Measurements from ENCODE around the gene PKD1. TPM values are rescaled to one million over a fixed set of nuclear protein-coding genes. Genes with fewer than 3 reads are reported as not detected.

The PKD1 gene
- polyA plus RNA-seq, 1 donor from 2014 or later: 176 TPM

- no peaks in the 10 kb centered on the region for H3K36me3 ChIP-seq (ENCODE audit: insufficient read depth, low read length)
- H3K27me3 ChIP-seq (ENCODE audit: insufficient read depth, low read depth, low read length): no peaks in the 10 kb centered on the region
- no peak overlapping the region for H3K27ac ChIP-seq (ENCODE audit: low read length)
- H3K4me2 ChIP-seq (ENCODE audit: low read length): no peak overlapping the region
- H3K9me2 ChIP-seq (ENCODE audit: insufficient read depth, low read length): no peaks in the 10 kb centered on the region
- H4K20me1 ChIP-seq (ENCODE audit: insufficient read depth): no peaks in the 10 kb centered on the region
- H3K79me2 ChIP-seq (replicated peaks; ENCODE audit: insufficient read depth, low read length): no peaks in the 10 kb centered on the region
- no peaks in the 10 kb centered on the region for H3K9me3 ChIP-seq (ENCODE audit: low read length)
- H3K4me3 ChIP-seq (ENCODE audit: low read length): no peak overlapping the region
- TF ChIP-seq SMC3 (conservative IDR thresholded peaks at IDR 0.05; ENCODE audit: poor library complexity) (no peak), MXI1 (conservative IDR thresholded peaks at IDR 0.05; ENCODE audit: poor library complexity, severe bottlenecking) (no peak), EZH2 (IDR thresholded peaks at IDR 0.05; ENCODE audit: borderline replicate concordance, insufficient read depth, low read length, poor library complexity, severe bottlenecking) (no peak), EP300 (conservative IDR thresholded peaks at IDR 0.05; ENCODE audit: poor library complexity, severe bottlenecking) (no peak), POLR2AphosphoS5 (IDR thresholded peaks at IDR 0.05) (no peak), TAF1 (IDR thresholded peaks at IDR 0.05; ENCODE audit: low read depth) (no peak), REST (IDR thresholded peaks at IDR 0.05; ENCODE audit: borderline replicate concordance) (no peak), RAD21 (conservative IDR thresholded peaks at IDR 0.05) (no peak)
- TF ChIP-seq, protein P1, sequence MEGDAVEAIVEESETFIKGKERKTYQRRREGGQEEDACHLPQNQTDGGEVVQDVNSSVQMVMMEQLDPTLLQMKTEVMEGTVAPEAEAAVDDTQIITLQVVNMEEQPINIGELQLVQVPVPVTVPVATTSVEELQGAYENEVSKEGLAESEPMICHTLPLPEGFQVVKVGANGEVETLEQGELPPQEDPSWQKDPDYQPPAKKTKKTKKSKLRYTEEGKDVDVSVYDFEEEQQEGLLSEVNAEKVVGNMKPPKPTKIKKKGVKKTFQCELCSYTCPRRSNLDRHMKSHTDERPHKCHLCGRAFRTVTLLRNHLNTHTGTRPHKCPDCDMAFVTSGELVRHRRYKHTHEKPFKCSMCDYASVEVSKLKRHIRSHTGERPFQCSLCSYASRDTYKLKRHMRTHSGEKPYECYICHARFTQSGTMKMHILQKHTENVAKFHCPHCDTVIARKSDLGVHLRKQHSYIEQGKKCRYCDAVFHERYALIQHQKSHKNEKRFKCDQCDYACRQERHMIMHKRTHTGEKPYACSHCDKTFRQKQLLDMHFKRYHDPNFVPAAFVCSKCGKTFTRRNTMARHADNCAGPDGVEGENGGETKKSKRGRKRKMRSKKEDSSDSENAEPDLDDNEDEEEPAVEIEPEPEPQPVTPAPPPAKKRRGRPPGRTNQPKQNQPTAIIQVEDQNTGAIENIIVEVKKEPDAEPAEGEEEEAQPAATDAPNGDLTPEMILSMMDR (IDR thresholded peaks at IDR 0.05; ENCODE audit: poor library complexity, severe bottlenecking): no peak
- no peak overlapping the region for H2AFZ ChIP-seq (ENCODE audit: low read depth, low read length)
- no peak overlapping the region for H3K9ac ChIP-seq (ENCODE audit: low read length)
- H3F3A ChIP-seq (ENCODE audit: insufficient read depth, low read length, poor library complexity, severe bottlenecking): no peaks in the 10 kb centered on the region
Observed at GRCh38 chr16:2095918-2096582, 39.6 kb downstream of the PKD1 start.

DNA sequence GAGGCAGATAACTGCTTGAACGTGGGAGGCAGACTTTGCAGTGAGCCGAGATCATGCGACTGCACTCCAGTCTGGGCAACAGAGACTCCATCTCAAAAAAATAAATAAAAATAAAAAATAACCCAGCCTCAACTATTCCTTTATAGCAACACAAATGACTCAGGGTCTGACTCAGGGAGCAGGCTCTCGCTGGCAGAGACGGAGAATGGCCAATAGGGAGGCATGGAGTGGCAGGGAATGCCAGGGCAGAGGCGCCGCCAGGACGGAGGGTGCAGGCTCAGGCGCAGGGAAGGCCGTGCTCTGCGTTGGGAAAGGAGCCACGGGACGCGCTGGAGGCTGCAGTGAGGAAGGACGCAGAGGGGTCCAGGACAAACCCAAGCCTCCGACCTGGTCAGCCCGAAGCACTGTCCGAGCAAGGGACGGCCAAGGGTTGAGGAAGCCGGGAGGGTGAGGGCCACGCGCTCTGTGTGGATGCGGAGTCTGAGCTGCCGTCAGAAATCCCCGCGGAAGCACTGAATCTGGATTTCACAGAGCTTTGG lies 40.3 kb downstream of the PKD1 start:
- Histone ChIP-seq H2AFZ (ENCODE audit: low read depth, low read length) (no peak overlapping the region), H3K9me3 (ENCODE audit: low read length) (no peaks in the 10 kb centered on the region), H4K20me1 (ENCODE audit: insufficient read depth) (no peaks in the 10 kb centered on the region), H3K4me2 (ENCODE audit: low read length) (no peak overlapping the region), H3K36me3 (ENCODE audit: insufficient read depth, low read length) (no peaks in the 10 kb centered on the region), H3F3A (ENCODE audit: insufficient read depth, low read length, poor library complexity, severe bottlenecking) (no peaks in the 10 kb centered on the region), H3K4me3 (ENCODE audit: low read length) (no peak overlapping the region), H3K27ac (ENCODE audit: low read length) (no peak overlapping the region), H3K79me2 (replicated peaks; ENCODE audit: insufficient read depth, low read length) (no peaks in the 10 kb centered on the region), H3K27me3 (ENCODE audit: insufficient read depth, low read depth, low read length) (no peaks in the 10 kb centered on the region), H3K9ac (ENCODE audit: low read length) (no peak overlapping the region), H3K9me2 (ENCODE audit: insufficient read depth, low read length) (no peaks in the 10 kb centered on the region)
- TF ChIP-seq, protein P1 (IDR thresholded peaks at IDR 0.05; ENCODE audit: poor library complexity, severe bottlenecking): no peak
- TF ChIP-seq RAD21 (conservative IDR thresholded peaks at IDR 0.05) (no peak), TAF1 (IDR thresholded peaks at IDR 0.05; ENCODE audit: low read depth) (no peak), EP300 (conservative IDR thresholded peaks at IDR 0.05; ENCODE audit: poor library complexity, severe bottlenecking) (no peak), POLR2AphosphoS5 (IDR thresholded peaks at IDR 0.05) (no peak), SMC3 (conservative IDR thresholded peaks at IDR 0.05; ENCODE audit: poor library complexity) (no peak), REST (IDR thresholded peaks at IDR 0.05; ENCODE audit: borderline replicate concordance) (no peak)

Data from neural cell (in vitro differentiated cells).